Nephron progenitor cell (in vitro differentiated cells): ENCODE measurements around the gene GHRL.
A peak's percentile ranks its signal among the peaks of the same experiment; 100 is the strongest.

ENCODE experiments used
- DNase-seq: peaks from one replicate; pipeline ENCODE4 v3.0.0; 2021
- H3K27ac Mint-ChIP-seq: 2 replicates; pipeline ENCODE4 v1.8.0; 2021; ENCODE audit warnings: mild to moderate bottlenecking, moderate library complexity, mixed read lengths
- H3K27me3 Mint-ChIP-seq: 2 replicates; pipeline ENCODE4 v1.8.0; 2021; ENCODE audit warnings: mild to moderate bottlenecking, low read depth, mixed read lengths; ENCODE audit not compliant: poor library complexity
- H3K36me3 Mint-ChIP-seq: 2 replicates; pipeline ENCODE4 v1.8.0; 2021; ENCODE audit warnings: low read depth, mixed read lengths
- H3K4me1 Mint-ChIP-seq: 2 replicates; pipeline ENCODE4 v1.8.0; 2021; ENCODE audit warnings: mixed read lengths
- H3K4me3 Mint-ChIP-seq: 2 replicates; pipeline ENCODE4 v1.8.0; 2021; ENCODE audit warnings: mild to moderate bottlenecking, moderate library complexity, mixed read lengths
- H3K9me3 Mint-ChIP-seq: 2 replicates; pipeline ENCODE4 v1.8.0; 2021; ENCODE audit warnings: mild to moderate bottlenecking, moderate library complexity, mixed read lengths
- TF ChIP-seq, protein P1 (sequence below): fragments of 200-600 bp; sonication (generic); IDR thresholded peaks from 2 replicates; pipeline ENCODE4 v1.5.0; 2021; ENCODE audit warnings: antibody characterized with exemption

Gene GHRL

GRCh38 chr3:10249833-10250232 lies 42.9 kb downstream of the GHRL start:
- no peak for DNase-seq
- Mint-ChIP-seq H3K4me1 (peaks cover 33% of the 10 kb centered on the region), H3K36me3 (peaks cover 34% of the 10 kb centered on the region), H3K9me3 (peaks cover 29% of the 10 kb centered on the region), H3K27ac (peak overlapping the region; percentile 63), H3K4me3 (peak overlapping the region; percentile 90), H3K27me3 (peaks cover 3% of the 10 kb centered on the region)
- TF ChIP-seq, protein P1, sequence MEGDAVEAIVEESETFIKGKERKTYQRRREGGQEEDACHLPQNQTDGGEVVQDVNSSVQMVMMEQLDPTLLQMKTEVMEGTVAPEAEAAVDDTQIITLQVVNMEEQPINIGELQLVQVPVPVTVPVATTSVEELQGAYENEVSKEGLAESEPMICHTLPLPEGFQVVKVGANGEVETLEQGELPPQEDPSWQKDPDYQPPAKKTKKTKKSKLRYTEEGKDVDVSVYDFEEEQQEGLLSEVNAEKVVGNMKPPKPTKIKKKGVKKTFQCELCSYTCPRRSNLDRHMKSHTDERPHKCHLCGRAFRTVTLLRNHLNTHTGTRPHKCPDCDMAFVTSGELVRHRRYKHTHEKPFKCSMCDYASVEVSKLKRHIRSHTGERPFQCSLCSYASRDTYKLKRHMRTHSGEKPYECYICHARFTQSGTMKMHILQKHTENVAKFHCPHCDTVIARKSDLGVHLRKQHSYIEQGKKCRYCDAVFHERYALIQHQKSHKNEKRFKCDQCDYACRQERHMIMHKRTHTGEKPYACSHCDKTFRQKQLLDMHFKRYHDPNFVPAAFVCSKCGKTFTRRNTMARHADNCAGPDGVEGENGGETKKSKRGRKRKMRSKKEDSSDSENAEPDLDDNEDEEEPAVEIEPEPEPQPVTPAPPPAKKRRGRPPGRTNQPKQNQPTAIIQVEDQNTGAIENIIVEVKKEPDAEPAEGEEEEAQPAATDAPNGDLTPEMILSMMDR, result no peak

DNA sequence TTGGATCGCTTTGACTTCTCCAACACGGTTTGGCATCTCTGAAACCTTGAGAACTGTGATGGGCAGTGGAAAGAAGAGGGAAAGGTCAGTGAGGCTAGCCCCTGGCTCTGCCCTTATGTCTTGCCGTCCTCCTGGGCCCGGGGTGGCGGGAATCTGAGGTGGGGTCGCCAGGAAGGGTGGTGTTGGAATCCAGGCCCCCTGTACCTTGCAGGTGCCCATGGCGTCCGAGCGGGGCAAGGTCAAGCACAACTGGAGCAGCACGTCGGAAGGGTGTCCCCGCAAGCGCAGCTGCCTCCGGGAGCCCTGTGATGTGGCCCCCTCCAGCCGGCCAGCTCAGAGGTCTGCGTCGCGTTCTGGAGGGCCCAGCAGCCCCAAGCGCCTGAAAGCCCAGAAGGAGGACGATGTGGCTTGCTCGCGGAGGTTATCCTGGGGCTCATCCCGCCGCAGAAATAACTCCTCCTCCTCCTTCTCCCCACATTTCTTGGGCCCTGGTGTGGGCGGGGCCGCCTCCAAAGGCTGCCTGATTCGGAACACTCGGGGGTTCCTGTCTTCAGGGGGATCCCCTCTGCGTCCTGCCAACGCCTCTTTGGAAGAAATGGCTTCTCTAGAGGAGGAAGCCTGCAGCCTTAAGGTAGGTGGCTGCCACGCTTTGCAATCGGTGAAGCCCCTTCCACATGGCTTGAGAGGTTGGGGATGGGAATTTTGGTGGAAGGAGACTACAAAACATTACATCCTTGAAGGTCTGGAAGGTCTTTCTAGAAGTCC lies 43.6 kb downstream of the GHRL start:
- peak; percentile 28 for DNase-seq
- peaks cover 35% of the 10 kb centered on the region for H3K9me3 Mint-ChIP-seq
- H3K4me1 Mint-ChIP-seq, result peaks cover 33% of the 10 kb centered on the region
- peaks cover 3% of the 10 kb centered on the region for H3K27me3 Mint-ChIP-seq
- H3K27ac Mint-ChIP-seq, result peak overlapping the region; percentile 68
- peaks cover 27% of the 10 kb centered on the region for H3K36me3 Mint-ChIP-seq
- H3K4me3 Mint-ChIP-seq, result peak overlapping the region; percentile 90
- TF ChIP-seq, protein P1, result no peak

GRCh38 chr3:10248184-10248983 lies 44.4 kb downstream of the GHRL start, which contains the start of gene TATDN2:
TATDN2 (plus strand) TSS chr3:10248459; CDS start chr3:10249201, 742 bp downstream.
- TF ChIP-seq, protein P1, result no peak
- peak within 1 kb of the TSS; percentile 90 for H3K4me3 Mint-ChIP-seq
- peaks cover 33% of the 10 kb centered on the region for H3K4me1 Mint-ChIP-seq
- peaks cover 35% of the 10 kb centered on the region for H3K9me3 Mint-ChIP-seq
- H3K36me3 Mint-ChIP-seq, result peaks cover 20% of the 10 kb centered on the region
- H3K27me3 Mint-ChIP-seq, result peaks cover 3% of the 10 kb centered on the region
- peak; percentile 90 for DNase-seq
- peak within 1 kb of the TSS; percentile 68 for H3K27ac Mint-ChIP-seq

DNA sequence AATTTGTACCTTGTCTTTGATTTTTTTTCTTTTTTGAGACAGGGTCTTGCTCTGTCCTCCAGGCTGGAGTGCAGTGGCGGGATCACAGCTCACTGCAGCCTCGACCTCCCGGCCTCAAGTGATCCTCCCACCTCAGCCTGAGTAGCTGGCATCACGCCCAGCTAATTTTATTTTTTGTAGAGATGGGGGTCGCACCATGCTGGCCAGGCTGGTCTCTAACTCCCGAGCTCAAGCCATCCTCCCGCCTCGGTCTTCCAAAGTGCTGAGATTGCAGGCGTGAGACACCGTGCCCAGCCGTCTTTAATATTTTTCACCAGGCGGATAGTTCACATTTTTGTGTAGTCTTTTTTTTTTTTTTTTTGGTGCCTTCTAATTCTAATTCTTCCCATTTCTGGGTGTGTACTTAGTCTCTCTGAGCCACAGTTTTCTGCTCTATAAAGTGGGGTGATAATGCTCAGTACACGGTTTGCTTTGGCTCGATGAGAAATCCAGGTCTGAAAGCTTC lies 45.0 kb downstream of the GHRL start:
- Mint-ChIP-seq H3K4me3 (peak overlapping the region; percentile 74), H3K27me3 (peaks cover 3% of the 10 kb centered on the region), H3K4me1 (peaks cover 33% of the 10 kb centered on the region), H3K27ac (no peak overlapping the region), H3K36me3 (peaks cover 13% of the 10 kb centered on the region), H3K9me3 (peaks cover 35% of the 10 kb centered on the region)
- DNase-seq, result no peak
- TF ChIP-seq, protein P1, result no peak

DNA sequence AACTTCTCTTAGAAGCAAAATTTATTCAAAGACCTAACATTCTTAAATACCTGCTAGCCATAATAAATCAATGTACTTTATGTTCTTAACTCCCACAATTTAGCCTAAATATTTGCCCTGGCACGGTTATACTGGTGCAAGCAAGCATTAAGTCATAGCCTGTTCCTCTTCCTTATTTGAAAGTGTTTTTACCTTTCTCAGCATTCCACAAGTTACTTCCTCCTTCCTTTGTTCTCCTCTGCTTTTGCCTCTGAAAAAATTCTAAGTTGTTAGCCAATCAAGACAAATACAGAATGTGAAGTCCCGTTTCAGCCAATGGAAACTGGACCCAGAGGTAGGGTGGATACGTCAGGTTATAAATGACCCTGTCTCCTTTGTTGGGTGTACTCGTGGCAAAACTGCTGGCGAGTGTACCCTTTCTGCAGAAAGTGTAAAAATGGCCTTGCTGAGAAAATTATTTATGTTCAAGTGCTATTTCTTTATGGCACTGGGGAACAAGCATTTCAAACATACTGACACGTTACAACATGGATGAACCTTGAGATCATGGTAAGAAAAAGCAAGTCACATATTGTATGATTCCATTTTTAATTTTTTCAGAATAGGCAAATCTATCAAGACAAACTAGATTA lies 47.5 kb downstream of the GHRL start:
- DNase-seq, result no peak
- no peaks in the 10 kb centered on the region for H3K36me3 Mint-ChIP-seq
- H3K27me3 Mint-ChIP-seq, result peaks cover 3% of the 10 kb centered on the region
- H3K9me3 Mint-ChIP-seq, result peaks cover 35% of the 10 kb centered on the region
- no peak overlapping the region for H3K4me3 Mint-ChIP-seq
- TF ChIP-seq, protein P1, result no peak
- no peak overlapping the region for H3K27ac Mint-ChIP-seq
- peaks cover 20% of the 10 kb centered on the region for H3K4me1 Mint-ChIP-seq
